Measurements from ENCODE around the gene ZNF729.
A peak's percentile ranks its signal among the peaks of the same experiment; 100 is the strongest.
"Not testable (repeated sequence)": the region's sequence is repeated elsewhere in the genome, so short reads cannot be mapped to it uniquely, and the experiment has no call there.

Gene ZNF729

GRCh38 chr19:22286151-22286810 lies at the start of gene ZNF729:
Gene ZNF729 (plus strand): TSS chr19:22286441. CDS start chr19:22286526, 85 bp downstream.
- DNase-seq, result peak; percentile 1

GRCh38 chr19:22256856-22257255 lies 29.4 kb upstream of the ZNF729 start:
- DNase-seq, result no peak

- no peak for DNase-seq
These were observed 28.9 kb upstream of the ZNF729 start for GRCh38 chr19:22257381-22257780.

- DNase-seq, result no peak
These were observed 28.3 kb upstream of the ZNF729 start for GRCh38 chr19:22257916-22258315.

GRCh38 chr19:22260499-22260898 lies 25.7 kb upstream of the ZNF729 start:
- DNase-seq, result no peak

- no peak for DNase-seq
These were observed 24.6 kb upstream of the ZNF729 start for GRCh38 chr19:22261596-22261995.

GRCh38 chr19:22263121-22263520 lies 23.1 kb upstream of the ZNF729 start:
- DNase-seq, result no peak

GRCh38 chr19:22321554-22321953 lies 35.3 kb downstream of the ZNF729 start:
- not testable (repeated sequence) for DNase-seq

- no peak for DNase-seq
These were observed 40.0 kb downstream of the ZNF729 start for GRCh38 chr19:22326219-22326618.

GRCh38 chr19:22327321-22327720 lies 41.1 kb downstream of the ZNF729 start:
- DNase-seq, result no peak

GRCh38 chr19:22331521-22331920 lies 45.3 kb downstream of the ZNF729 start:
- DNase-seq, result no peak

GRCh38 chr19:22332924-22333323 lies 46.7 kb downstream of the ZNF729 start:
- no peak for DNase-seq

- DNase-seq, result no peak
These were observed 49.5 kb downstream of the ZNF729 start for GRCh38 chr19:22335716-22336115.

- DNase-seq, result no peak
These were observed 68.4 kb downstream of the ZNF729 start for GRCh38 chr19:22354665-22355064.
